ENCODE data around the gene PERCC1. TPM values are rescaled to one million over a fixed set of nuclear protein-coding genes. Genes with fewer than 3 reads are reported as not detected.

Gene PERCC1
- total and polyA plus RNA-seq, 9 donors: 0.13 to 0.49 (median 0.25) TPM; not detected in 1

GRCh38 chr16:1442697-1443096, 11.8 kb downstream of the PERCC1 start:
- WGBS (ENCODE audit: insufficient coverage): 84% methylated on average over 24 of the region's 24 CpGs
- H3K4me3 ChIP-seq (ENCODE audit: low read length): no peak overlapping the region
- peaks cover 20% of the 10 kb centered on the region for H3K36me3 ChIP-seq (ENCODE audit: control insufficient read depth, insufficient read depth, low read length)
- peaks cover 9% of the 10 kb centered on the region for H3K4me1 ChIP-seq (ENCODE audit: control insufficient read depth, insufficient read depth, low read length)
- H3K27ac ChIP-seq (ENCODE audit: low read length): no peak overlapping the region
- H3K27me3 ChIP-seq (ENCODE audit: control insufficient read depth, insufficient read depth, low read length): no peaks in the 10 kb centered on the region
- no peak for DNase-seq
- H3K9me3 ChIP-seq (replicated peaks; ENCODE audit: control insufficient read depth, low read depth, low read length): no peaks in the 10 kb centered on the region

- Histone ChIP-seq H3K9me3 (replicated peaks; ENCODE audit: control insufficient read depth, low read depth, low read length) (no peaks in the 10 kb centered on the region), H3K27me3 (ENCODE audit: control insufficient read depth, insufficient read depth, low read length) (no peaks in the 10 kb centered on the region), H3K4me3 (ENCODE audit: low read length) (no peak overlapping the region), H3K36me3 (ENCODE audit: control insufficient read depth, insufficient read depth, low read length) (peaks cover 27% of the 10 kb centered on the region), H3K4me1 (ENCODE audit: control insufficient read depth, insufficient read depth, low read length) (peaks cover 9% of the 10 kb centered on the region), H3K27ac (ENCODE audit: low read length) (no peak overlapping the region)
- 72% methylated on average over 33 of the region's 38 CpGs for WGBS (ENCODE audit: insufficient coverage)
- DNase-seq: no peak
Measured at GRCh38 chr16:1443403-1443973, 12.6 kb downstream of the PERCC1 start.

DNA sequence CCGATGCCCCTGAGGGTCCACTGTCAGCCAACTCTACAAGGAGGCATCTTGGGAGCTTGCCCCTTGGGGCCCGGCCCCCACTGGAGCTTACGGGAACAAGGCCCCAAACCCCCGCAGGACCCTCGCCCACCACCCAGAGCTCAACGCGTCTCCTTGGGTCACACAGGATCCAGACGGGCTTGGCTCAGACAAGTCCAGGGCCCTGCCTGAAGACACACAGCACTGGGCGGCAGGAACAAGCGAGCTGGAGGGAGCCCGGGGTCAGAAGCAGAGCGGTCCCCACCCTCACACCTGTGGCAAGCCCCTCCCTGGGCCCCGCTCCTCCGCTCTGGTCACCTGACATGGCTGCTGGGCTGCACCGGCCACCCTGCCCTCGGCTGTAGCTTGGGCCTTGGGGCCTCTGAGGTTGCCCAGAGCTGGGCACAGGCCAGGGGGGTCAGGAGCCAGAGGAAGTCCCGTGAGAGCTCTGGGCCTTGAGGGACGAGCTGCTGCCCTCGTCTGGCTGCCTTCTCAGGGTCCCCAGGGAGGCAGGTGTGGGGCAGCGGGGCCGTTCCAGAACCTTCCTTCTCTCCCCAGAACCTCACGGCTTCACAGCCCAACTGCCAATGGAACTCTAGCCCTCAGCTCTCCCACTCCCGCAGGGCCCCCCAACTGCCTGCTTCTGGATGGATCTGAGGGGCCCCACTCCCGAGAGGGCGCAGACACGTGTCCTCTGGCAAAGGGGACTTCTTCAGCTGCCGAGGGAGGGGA, 13.3 kb downstream of the PERCC1 start, which contains the start of gene CCDC154:
CCDC154 (minus strand) TSS at position 577 of the 750 bp plus-strand sequence; CDS start at position 343, 234 bp downstream.
- Histone ChIP-seq H3K4me1 (ENCODE audit: control insufficient read depth, insufficient read depth, low read length) (peaks cover 9% of the 10 kb centered on the region), H3K27me3 (ENCODE audit: control insufficient read depth, insufficient read depth, low read length) (no peaks in the 10 kb centered on the region), H3K9me3 (replicated peaks; ENCODE audit: control insufficient read depth, low read depth, low read length) (no peaks in the 10 kb centered on the region), H3K36me3 (ENCODE audit: control insufficient read depth, insufficient read depth, low read length) (peaks cover 32% of the 10 kb centered on the region), H3K27ac (ENCODE audit: low read length) (no peak within 1 kb of the TSS), H3K4me3 (ENCODE audit: low read length) (no peak within 1 kb of the TSS)
- no peak for DNase-seq
- WGBS (ENCODE audit: insufficient coverage): 71% methylated on average over 26 of the region's 27 CpGs

DNA sequence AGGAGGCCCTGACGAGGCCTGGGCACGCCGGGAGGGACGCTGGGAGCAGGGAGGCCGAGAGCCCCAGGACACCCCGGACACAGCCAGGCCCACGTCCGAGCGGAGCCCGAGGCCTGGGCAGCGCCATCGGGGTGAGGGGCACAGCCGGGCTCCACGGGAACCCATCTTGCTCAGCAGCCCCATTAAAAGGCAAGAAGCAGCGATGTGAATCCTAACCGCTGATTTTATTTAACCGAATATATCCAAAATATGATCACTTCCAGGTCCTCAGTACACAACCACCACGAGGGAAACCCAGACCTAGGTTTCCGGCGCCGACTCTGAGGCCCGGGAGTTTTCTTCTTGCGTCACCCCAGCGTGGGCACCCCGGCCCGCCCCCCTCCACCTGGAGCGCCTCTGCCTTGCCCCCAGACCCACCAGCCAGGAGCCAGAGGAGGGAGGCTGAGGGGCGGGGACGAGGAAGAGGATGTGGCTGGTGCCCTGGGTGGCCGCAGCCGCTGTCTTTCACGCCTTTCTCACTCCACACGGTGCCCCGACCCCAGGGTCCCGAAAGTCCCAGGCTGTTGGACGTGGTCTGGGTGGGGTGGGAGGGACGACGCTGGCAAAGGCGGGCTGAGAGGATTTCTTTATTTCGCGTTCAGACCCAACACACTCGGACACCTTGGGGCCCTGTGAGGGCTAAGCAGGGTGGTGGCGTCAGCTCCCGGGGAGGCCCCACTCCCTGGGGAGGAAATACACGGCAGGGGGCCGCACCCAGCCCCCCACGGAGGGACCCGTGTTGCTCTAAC, 14.0 kb downstream of the PERCC1 start:
- Histone ChIP-seq H3K27ac (ENCODE audit: low read length) (no peak overlapping the region), H3K4me1 (ENCODE audit: control insufficient read depth, insufficient read depth, low read length) (peaks cover 9% of the 10 kb centered on the region), H3K9me3 (replicated peaks; ENCODE audit: control insufficient read depth, low read depth, low read length) (no peaks in the 10 kb centered on the region), H3K4me3 (ENCODE audit: low read length) (no peak overlapping the region), H3K27me3 (ENCODE audit: control insufficient read depth, insufficient read depth, low read length) (no peaks in the 10 kb centered on the region), H3K36me3 (ENCODE audit: control insufficient read depth, insufficient read depth, low read length) (peaks cover 39% of the 10 kb centered on the region)
- DNase-seq: no peak
- 80% methylated on average over 33 of the region's 48 CpGs for WGBS (ENCODE audit: insufficient coverage)

GRCh38 chr16:1445518-1446203, 14.8 kb downstream of the PERCC1 start:
- Histone ChIP-seq H3K27me3 (ENCODE audit: control insufficient read depth, insufficient read depth, low read length) (no peaks in the 10 kb centered on the region), H3K4me1 (ENCODE audit: control insufficient read depth, insufficient read depth, low read length) (peaks cover 9% of the 10 kb centered on the region), H3K27ac (ENCODE audit: low read length) (no peak overlapping the region), H3K36me3 (ENCODE audit: control insufficient read depth, insufficient read depth, low read length) (peaks cover 45% of the 10 kb centered on the region), H3K4me3 (ENCODE audit: low read length) (no peak overlapping the region), H3K9me3 (replicated peaks; ENCODE audit: control insufficient read depth, low read depth, low read length) (no peaks in the 10 kb centered on the region)
- DNase-seq: no peak
- 86% methylated on average over 25 of the region's 25 CpGs for WGBS (ENCODE audit: insufficient coverage)

GRCh38 chr16:1446296-1447080, 15.6 kb downstream of the PERCC1 start:
- no peak overlapping the region for H3K27ac ChIP-seq (ENCODE audit: low read length)
- H3K4me1 ChIP-seq (ENCODE audit: control insufficient read depth, insufficient read depth, low read length): peaks cover 2% of the 10 kb centered on the region
- H3K9me3 ChIP-seq (replicated peaks; ENCODE audit: control insufficient read depth, low read depth, low read length): no peaks in the 10 kb centered on the region
- no peak for DNase-seq
- H3K36me3 ChIP-seq (ENCODE audit: control insufficient read depth, insufficient read depth, low read length): peaks cover 53% of the 10 kb centered on the region
- no peaks in the 10 kb centered on the region for H3K27me3 ChIP-seq (ENCODE audit: control insufficient read depth, insufficient read depth, low read length)
- WGBS (ENCODE audit: insufficient coverage): 92% methylated on average over 41 of the region's 41 CpGs
- no peak overlapping the region for H3K4me3 ChIP-seq (ENCODE audit: low read length)

- H3K9me3 ChIP-seq (replicated peaks; ENCODE audit: control insufficient read depth, low read depth, low read length): no peaks in the 10 kb centered on the region
- no peak for DNase-seq
- WGBS (ENCODE audit: insufficient coverage): 89% methylated on average over 11 of the region's 11 CpGs
- H3K4me3 ChIP-seq (ENCODE audit: low read length): no peak overlapping the region
- peaks cover 62% of the 10 kb centered on the region for H3K36me3 ChIP-seq (ENCODE audit: control insufficient read depth, insufficient read depth, low read length)
- H3K27me3 ChIP-seq (ENCODE audit: control insufficient read depth, insufficient read depth, low read length): no peaks in the 10 kb centered on the region
- no peaks in the 10 kb centered on the region for H3K4me1 ChIP-seq (ENCODE audit: control insufficient read depth, insufficient read depth, low read length)
- H3K27ac ChIP-seq (ENCODE audit: low read length): no peak overlapping the region
Measured at GRCh38 chr16:1447965-1448364, 17.1 kb downstream of the PERCC1 start.

- Histone ChIP-seq H3K27me3 (ENCODE audit: control insufficient read depth, insufficient read depth, low read length) (no peaks in the 10 kb centered on the region), H3K4me3 (ENCODE audit: low read length) (no peak overlapping the region), H3K9me3 (replicated peaks; ENCODE audit: control insufficient read depth, low read depth, low read length) (no peaks in the 10 kb centered on the region), H3K27ac (ENCODE audit: low read length) (no peak overlapping the region), H3K4me1 (ENCODE audit: control insufficient read depth, insufficient read depth, low read length) (no peaks in the 10 kb centered on the region), H3K36me3 (ENCODE audit: control insufficient read depth, insufficient read depth, low read length) (peaks cover 66% of the 10 kb centered on the region)
- 93% methylated on average over 28 of the region's 30 CpGs for WGBS (ENCODE audit: insufficient coverage)
- DNase-seq: no peak
Measured at GRCh38 chr16:1448536-1449116, 17.7 kb downstream of the PERCC1 start.

DNA sequence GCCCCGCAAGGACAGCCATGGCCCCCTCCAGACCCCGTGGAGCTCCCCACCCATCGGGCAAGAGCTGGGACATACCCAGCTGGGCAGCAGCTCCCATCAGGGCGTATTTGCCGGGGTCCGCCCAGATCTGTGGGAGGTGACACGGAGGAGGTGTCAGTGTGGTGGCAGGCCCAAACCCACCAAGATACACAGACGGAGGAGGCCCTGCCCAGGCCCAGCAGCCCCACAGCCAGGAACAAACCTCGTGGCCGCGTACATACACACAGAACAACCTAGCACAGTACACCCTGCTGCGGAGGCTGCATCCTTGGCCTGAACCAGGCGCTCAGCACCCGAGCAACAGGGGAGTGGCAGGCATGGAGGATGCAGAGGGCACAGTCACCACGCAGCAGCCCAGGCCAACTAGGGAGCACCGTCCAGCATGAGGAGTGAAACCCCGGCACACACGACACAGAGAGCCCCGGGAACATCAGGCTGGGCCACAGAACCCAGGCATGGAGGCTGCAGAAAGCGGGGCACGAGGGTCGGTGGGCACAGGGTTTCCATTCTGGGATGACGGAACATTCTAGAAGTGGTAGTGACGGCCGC, 18.4 kb downstream of the PERCC1 start:
- Histone ChIP-seq H3K27me3 (ENCODE audit: control insufficient read depth, insufficient read depth, low read length) (no peaks in the 10 kb centered on the region), H3K27ac (ENCODE audit: low read length) (no peak overlapping the region), H3K4me3 (ENCODE audit: low read length) (no peak overlapping the region), H3K36me3 (ENCODE audit: control insufficient read depth, insufficient read depth, low read length) (peaks cover 73% of the 10 kb centered on the region), H3K4me1 (ENCODE audit: control insufficient read depth, insufficient read depth, low read length) (no peaks in the 10 kb centered on the region), H3K9me3 (replicated peaks; ENCODE audit: control insufficient read depth, low read depth, low read length) (no peaks in the 10 kb centered on the region)
- DNase-seq: no peak
- 97% methylated on average over 17 of the region's 25 CpGs for WGBS (ENCODE audit: insufficient coverage)
